HG02981 (cell line): ENCODE data around the gene CYP3A5.
"Not testable (repeated sequence)": the region's sequence is repeated elsewhere in the genome, so short reads cannot be mapped to it uniquely, and the experiment has no call there.

Experiments
- ATAC-seq: cut with Tn5 transposase; IDR thresholded peaks from one replicate; pipeline ENCODE4 v1.9.1; 2021; ENCODE audit warnings: mild to moderate bottlenecking, moderate library complexity; ENCODE audit not compliant: unreplicated experiment

Gene CYP3A5

GRCh38 chr7:99685871-99686608 lies 6.2 kb upstream of the CYP3A5 start:
- not testable (repeated sequence) for ATAC-seq

GRCh38 chr7:99685129-99685758 lies 5.4 kb upstream of the CYP3A5 start:
- ATAC-seq = no peak

- ATAC-seq = no peak
These were observed 780 bp downstream of the CYP3A5 start for GRCh38 chr7:99679032-99679399.

DNA sequence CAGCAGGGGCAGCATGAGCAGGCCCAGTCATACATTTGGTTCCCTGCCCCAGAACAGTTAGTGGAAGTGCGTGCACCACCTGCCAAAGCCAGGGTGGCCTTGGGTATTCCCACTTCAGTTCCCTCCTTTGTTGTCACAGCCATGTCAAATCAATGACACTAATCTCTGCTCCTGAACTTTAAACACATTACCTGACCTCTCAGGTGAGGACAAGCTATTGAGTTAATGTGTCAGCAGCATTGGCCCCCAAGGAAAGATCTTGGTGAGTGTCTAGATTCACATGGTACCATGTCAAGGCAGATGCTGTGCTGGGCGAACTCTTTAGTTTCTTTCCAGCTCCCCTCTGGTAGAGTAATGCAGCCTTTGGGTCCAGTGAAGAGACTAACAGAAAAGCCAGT lies 2.1 kb downstream of the CYP3A5 start:
- no peak for ATAC-seq

- ATAC-seq = no peak
These were observed 2.7 kb downstream of the CYP3A5 start for GRCh38 chr7:99677013-99677647.

DNA sequence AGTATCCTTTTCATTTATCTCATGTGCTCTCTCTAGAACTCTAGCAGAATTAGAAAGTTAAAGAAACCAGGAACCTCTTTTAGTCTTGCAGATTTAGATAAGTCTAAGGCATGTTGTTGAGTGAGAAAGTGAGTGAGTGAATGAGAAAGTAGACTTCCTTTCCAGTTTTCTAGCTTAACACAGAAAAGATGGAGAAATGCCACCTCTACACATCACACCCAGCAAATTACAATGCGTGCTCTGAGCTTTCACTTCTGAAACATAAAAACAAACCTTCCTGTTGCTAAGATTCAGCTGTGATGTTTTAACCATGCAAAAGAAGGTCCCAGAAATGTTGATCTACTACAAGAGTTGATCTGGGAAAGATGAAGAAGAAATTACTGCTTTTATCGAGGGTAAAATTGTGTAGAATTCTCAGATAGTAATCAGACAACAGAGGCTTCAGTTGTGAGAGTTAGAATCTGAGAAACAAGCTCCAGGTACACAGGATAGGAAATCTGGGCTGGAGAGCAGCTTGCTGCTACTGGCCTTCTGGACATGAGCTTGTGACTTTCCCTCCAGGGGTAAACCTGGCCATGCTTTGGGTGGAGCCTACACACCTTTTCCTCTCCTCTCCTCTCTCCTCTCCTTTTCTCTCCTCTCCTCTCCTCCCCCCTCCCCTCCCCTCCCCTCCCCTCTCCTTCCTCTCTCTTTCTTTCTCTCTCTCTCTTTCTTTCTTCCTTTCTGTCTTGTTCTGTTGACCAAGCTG lies 4.6 kb downstream of the CYP3A5 start:
- no peak for ATAC-seq

DNA sequence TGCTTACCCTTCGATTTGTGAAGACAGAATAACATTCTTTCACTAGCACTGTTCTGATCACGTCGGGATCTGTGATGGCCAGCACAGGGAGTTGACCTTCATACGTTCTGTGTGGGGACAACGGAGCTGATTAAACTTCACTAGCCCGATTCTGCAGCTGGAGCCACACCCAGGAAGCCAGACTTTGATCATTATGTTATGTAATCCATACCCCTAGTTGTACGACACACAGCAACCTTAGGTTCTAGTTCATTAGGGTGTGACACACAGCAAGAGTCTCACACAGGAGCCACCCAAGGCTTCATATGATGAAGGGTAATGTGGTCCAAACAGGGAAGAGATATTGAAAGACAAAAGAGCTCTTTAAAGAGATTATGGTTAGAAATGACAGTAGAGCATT lies 7.2 kb downstream of the CYP3A5 start:
- ATAC-seq = no peak

- no peak for ATAC-seq
These were observed 10.0 kb downstream of the CYP3A5 start for GRCh38 chr7:99669782-99670181.

GRCh38 chr7:99668541-99668940 lies 11.3 kb downstream of the CYP3A5 start:
- no peak for ATAC-seq

- no peak for ATAC-seq
These were observed 12.6 kb downstream of the CYP3A5 start for GRCh38 chr7:99667179-99667578.

DNA sequence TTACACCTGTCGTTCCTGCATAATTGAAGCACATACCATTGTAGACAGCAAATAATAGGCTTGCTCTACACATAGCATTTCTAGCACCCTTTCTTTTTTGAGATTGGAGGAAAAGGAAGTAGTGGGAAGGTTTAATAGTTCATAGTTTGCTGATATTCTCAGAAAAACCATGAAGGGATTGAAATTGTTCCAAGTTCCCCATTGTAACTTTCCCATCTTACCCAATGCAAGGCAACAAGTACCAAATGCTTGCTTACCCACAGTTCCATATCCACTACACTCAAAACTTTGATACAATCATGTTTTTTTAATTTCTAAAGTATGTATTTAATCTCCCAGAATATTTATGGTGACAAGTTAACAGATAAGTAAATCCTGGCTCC lies 13.8 kb downstream of the CYP3A5 start:
- ATAC-seq = no peak

DNA sequence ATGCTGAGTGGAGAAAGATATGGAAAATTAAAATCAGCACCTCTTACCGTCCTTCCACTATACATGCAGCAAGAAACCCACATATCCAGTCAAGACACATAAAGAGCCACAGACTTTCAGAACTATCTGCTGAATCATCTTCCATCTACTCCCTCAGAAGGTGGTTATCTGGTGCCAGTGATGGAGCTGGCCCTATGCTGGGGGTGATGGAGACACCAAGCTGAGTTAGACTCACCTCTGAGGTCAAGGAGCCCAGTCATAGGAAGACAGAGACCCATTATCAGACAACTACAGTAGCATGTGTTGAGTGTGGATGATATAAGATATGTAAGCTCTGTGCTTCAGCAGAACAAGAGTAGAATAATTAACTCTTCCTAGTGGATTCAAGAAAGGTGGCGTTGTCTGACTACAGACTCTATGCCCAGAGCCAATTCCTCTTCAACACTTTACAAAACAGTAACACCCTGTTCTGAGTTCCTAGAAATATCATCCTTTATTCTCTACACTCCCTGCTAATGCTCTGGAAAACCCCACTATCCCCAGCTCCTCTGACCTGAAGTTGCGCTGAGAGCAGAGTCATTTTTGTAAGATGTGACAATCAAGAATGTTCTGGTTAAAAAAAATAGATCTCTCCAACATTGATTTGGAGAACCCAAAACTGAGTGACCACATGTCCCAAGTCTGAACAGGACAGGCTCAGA lies 14.3 kb downstream of the CYP3A5 start:
- no peak for ATAC-seq

- not testable (repeated sequence) for ATAC-seq
These were observed 21.9 kb downstream of the CYP3A5 start for GRCh38 chr7:99657879-99658278.

GRCh38 chr7:99654626-99655025 lies 25.2 kb downstream of the CYP3A5 start:
- ATAC-seq = not testable (repeated sequence)

DNA sequence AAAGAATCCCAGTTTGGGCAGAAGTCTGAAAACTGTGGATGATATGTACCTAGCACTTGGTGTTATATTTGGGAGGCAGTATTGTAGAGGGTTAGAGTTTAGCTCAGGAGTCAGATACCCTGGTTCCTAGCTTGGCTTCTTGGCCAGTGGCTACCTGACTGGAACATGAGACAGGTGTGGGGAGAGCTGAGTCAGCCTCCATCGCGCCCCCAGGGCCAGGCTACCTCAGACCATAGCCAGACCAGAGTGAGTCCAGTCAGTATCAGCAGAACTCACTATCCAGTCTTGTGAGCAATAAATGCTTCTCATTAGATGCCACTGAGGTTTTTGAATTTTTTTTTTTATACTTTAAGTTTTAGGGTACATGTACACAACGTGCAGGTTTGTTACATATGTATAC lies 26.0 kb downstream of the CYP3A5 start:
- no peak for ATAC-seq

DNA sequence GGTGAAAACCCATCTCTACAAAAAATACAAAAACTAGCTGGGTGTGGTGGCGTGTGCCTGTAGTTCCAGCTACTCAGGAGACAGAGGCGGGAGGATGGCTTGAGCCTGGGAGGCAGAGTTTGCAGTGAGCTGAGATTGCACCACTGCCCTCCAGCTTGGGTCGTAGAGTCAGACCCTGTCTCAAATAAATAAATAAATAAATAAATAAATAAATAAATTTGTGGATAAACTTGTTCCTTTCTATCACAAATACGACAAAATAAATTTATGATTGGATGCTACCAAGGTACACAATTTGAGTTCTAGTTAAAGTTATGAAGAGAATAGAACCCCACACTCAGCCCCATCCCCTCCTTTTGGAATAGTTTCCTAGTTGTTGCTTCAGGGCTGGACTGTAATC lies 26.5 kb downstream of the CYP3A5 start:
- ATAC-seq = not testable (repeated sequence)

DNA sequence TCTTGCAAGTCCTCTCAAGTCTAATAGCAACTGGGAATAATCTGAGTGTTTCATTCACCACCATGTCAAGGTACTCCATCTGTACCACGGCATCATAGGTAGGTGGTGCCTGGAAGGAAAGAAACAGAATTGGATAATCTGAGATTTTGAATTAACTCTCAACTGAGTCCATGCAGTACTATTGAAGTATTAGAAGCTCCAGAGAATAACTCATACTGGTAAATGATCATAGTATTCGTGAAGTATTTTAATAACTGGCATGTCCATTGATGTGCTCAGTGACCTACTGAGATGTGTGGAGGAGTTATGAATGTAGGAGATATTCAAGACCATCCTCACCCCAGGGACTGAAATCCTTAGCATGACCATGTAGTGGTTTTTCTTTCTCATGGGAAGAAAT lies 27.1 kb downstream of the CYP3A5 start:
- no peak for ATAC-seq

GRCh38 chr7:99651290-99651689 lies 28.5 kb downstream of the CYP3A5 start:
- ATAC-seq = no peak

- ATAC-seq = no peak
These were observed 31.0 kb downstream of the CYP3A5 start for GRCh38 chr7:99648843-99649242.

GRCh38 chr7:99645590-99645989 lies 34.2 kb downstream of the CYP3A5 start:
- no peak for ATAC-seq

DNA sequence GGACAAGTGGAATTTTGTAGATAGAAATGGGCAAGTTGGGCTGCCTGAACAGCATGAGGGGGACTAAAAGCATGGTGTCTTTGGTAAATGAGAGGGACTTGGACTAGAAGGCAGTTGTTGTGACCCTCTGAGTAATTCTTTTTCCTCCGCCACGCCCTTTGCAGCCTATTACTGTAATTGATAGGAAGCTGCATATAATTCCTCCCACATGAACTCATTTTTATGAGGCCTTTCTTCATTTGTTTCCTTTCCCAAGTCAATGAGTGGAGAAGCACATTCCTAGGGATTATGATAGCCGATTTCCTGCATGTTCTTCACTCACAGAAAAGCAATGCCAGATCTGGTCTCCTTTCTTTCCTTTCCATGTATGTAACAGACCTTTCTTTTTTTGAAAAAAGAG lies 35.4 kb downstream of the CYP3A5 start:
- no peak for ATAC-seq
